HG03159 (cell line): ENCODE data around the gene ZNF816.
"Not testable (repeated sequence)": the region's sequence is repeated elsewhere in the genome, so short reads cannot be mapped to it uniquely, and the experiment has no call there.

Experiments
- ATAC-seq: cut with Tn5 transposase; IDR thresholded peaks from one replicate; pipeline ENCODE4 v1.9.1; 2021; ENCODE audit warnings: mild to moderate bottlenecking, moderate library complexity; ENCODE audit not compliant: unreplicated experiment

The ZNF816 gene

DNA sequence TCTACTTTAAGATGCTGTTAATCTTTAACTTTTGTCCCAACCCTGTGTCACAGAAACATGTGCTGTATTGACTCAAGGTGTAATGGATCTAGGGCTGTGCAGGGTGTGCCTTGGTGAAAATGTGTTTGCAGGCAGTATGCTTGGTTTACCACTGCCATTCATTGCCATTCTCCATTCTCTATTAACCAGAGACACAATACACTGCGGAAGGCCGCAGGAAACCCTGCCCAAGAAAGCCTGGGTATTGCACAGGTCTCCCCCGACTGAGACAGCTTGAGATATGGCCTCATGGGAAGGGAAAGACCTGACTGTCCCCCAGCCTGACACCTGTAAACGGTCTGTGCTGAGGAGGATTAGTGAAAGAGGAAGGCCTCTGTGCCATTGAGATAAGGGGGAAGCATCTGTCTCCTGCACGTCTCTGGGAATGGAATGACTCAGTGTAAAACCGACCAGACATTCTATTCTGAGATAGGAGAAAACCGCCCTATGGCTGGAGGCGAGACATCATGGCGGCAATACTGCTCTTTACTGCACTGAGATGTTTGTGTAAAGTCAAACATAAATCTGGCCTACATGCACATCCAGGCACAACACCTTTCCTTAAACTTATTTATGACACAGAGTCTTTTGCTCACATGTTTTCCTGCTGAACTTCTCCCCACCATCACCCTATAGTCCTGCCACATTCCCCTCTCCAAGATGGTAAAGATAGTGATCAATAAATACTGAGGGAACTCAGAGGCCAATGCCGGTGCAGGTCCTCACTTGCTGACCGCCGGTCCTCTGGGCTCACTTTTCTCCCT is 26.3 kb downstream of the ZNF816 start:
- no peak for ATAC-seq

DNA sequence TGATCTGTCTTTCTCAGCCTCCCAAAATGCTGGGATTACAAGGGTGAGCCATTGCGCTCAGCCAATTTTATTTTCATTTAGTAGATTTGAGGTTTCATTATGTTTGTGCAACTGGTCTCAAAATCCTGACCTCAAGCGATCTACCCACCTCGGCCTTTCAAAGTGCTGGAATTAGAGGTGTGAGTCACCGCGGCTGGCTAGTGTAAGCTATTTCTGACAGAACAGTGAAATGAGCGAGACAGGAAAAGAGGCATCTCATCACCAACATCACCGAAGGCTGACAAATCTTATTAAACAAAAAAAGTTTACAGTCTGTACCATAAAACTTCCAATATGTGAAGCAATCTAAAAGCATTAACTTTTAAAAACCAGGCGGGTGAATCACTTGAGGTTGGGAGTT is 27.2 kb downstream of the ZNF816 start:
- ATAC-seq, result no peak

DNA sequence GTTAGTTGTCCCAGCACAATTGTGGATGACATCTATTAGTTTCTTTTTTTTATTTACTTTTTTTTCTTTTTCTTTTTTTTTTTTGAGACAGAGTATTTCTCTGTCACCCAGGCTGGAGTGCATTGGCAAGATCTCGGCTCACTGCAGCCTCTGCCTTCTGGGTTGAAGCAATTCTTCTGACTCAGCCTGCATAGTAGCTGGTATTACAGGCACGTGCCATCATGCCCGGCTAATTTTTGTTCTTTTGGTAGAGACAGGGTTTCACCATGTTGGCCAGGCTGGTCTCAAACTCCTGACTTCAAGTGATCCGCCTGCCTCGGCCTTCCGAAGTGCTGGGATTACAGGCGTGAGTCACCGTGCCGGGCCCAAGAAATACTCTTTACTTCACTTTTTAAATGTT is 38.0 kb downstream of the ZNF816 start:
- not testable (repeated sequence) for ATAC-seq

GRCh38 chr19:52923778-52924593 is 38.7 kb downstream of the ZNF816 start:
- ATAC-seq, result no peak

GRCh38 chr19:52922841-52923777 is 39.6 kb downstream of the ZNF816 start, which contains the start of gene ZNF888:
ZNF888 (minus strand) TSS chr19:52923428; CDS start chr19:52917873, 5,555 bp downstream.
- peak; percentile 94 for ATAC-seq

DNA sequence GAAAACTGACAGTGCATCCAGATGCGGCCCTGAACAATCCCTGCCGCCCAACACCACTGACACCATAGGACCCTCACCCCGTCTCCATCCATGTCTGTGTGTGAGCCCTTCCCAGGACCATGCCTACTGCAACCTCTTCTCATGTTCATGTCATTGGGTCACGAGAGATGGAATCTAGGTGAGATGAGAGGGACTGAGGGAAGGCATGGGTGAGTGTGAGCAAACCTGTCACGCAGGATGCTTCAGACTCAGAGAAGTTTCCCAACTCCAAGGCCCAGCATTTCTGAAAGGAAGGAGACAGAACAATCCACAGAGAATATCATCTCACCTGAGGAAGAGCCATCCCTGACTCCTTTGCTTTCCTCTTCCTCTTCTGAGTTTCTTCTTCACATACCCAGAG is 45.1 kb downstream of the ZNF816 start:
- ATAC-seq, result no peak

DNA sequence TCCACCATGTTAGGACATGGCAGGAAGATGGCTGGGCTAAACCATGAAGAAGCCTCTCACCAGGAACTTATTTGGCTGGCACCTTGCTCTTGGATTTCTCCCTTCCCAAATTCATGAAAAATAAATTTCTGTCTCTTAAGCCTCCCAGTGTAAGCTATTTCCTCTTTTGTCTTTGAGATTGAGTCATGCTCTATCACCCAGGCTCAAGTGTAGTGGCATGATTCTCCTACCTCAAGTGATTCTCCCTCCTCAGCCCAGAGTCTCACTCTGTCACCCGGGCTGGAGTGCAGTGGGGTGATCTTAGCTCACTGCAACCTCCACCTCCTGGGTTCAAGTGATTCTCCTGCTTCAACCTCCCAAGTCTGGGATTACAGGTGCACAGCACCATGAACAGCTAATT is 52.0 kb downstream of the ZNF816 start:
- no peak for ATAC-seq

DNA sequence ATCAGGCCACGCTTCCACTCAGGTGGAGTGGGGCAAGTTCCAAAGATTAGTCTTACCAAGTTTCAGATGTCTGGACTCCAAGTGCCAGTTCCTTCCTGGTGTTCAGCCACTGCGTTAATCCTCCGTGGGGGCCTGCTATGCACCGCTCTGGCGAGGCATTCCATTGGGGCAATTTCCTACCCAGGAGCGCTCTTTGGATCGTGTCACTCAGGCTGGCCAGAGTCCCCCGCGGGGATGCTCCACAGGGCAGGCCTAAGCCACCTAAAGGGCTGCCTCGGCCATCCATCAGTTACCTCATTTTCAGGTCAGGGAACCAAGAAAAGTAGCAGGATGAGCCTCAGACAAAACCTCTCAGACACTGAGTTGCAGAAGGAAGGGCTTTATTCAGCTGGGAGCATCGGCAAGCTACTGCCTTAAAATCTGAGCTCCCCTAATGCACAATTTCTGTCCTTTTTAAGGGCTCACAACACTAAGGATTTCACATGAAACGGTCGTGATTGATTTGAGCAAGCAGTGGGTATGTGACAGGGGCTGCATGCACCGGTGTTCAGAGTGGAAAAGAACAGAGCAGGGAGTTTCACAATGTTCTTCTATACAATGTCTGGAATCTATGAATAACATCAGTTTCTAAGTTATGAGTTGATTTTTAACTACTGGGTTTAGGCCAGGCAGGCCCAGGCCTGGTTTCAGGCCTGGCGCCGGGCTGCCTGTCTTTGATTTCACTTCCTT is 58.5 kb downstream of the ZNF816 start:
- ATAC-seq, result not testable (repeated sequence)

DNA sequence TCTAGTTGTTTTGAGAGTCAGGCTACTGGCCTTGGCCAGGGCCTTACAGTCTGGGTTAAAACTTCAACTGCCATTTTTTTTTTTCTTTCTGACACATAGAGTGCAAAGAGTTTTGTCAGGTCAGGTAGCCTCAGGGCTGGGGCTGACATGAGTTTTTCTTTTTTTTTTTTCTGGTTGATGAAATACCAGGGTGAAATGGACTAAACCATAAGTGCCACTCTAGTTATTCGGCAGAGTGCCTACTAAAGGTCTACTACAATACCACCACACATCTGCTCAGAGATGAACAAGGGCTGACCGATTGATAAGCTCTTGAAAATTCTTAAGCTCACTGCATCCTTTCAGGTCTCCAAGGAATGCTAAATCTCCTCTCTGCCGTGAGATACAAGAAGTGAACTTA is 60.8 kb downstream of the ZNF816 start:
- ATAC-seq, result no peak
